Caco-2 (cell line): ENCODE measurements around the gene DLG2. TPM values are rescaled to one million over a fixed set of nuclear protein-coding genes. Genes with fewer than 3 reads are reported as not detected.

Source experiments
- BruUV-seq: library from RNA; stranded (reverse); fragments of 400-500 nt; replicated peaks from 2 replicates; lab custom pipeline; 2021; lab: Mats Ljungman, UMichigan
- CTCF ChIA-PET: fragments of 300-600 bp; sonication (Branson Sonifier 250); formaldehyde crosslinking; loops from one replicate; lab custom pipeline; 2022; ENCODE audit warnings: antibody characterized with exemption; lab: Charles Lee
- POLR2A ChIA-PET: fragments of 300-600 bp; sonication (Branson Sonifier 250); formaldehyde crosslinking; loops from one replicate; lab custom pipeline; 2022; ENCODE audit warnings: antibody characterized with exemption; lab: Charles Lee
- DNase-seq, 2 experiments: peaks; one replicate each; pipeline versions ENCODE4 v3.0.0 to v3.0.0-alpha.2; 2020 to 2022
- H3K27me3 ChIP-seq: replicated peaks from 2 replicates; pipeline ENCODE4 v1.6.0; 2011; ENCODE audit warnings: low read length; ENCODE audit not compliant: control insufficient read depth, insufficient read depth
- H3K36me3 ChIP-seq: 2 replicates; pipeline ENCODE4 v1.5.1; 2011; ENCODE audit warnings: low read length; ENCODE audit not compliant: control insufficient read depth, insufficient read depth
- H3K4me1 ChIP-seq: fragments of 250-450 bp; sonication (Bioruptor Pico); 2 replicates; pipeline ENCODE4 v1.5.1; 2020; ENCODE audit warnings: mild to moderate bottlenecking
- H3K4me3 ChIP-seq: 2 replicates; pipeline ENCODE4 v1.5.1; 2011; ENCODE audit warnings: low read depth, mild to moderate bottlenecking, control low read depth, low read length
- H3K9me3 ChIP-seq: fragments of 250-450 bp; sonication (Bioruptor Pico); 2 replicates; pipeline ENCODE4 v1.5.1; 2020; ENCODE audit warnings: mild to moderate bottlenecking, moderate library complexity
- H3K27ac Mint-ChIP-seq: one replicate; pipeline ENCODE4 v1.8.0; 2022; ENCODE audit warnings: mixed read lengths; ENCODE audit not compliant: unreplicated experiment
- H3K27me3 Mint-ChIP-seq: one replicate; pipeline ENCODE4 v1.8.0; 2022; ENCODE audit warnings: mixed read lengths; ENCODE audit not compliant: insufficient read depth, unreplicated experiment
- H3K36me3 Mint-ChIP-seq: one replicate; pipeline ENCODE4 v1.8.0; 2022; ENCODE audit warnings: mild to moderate bottlenecking, mixed read lengths; ENCODE audit not compliant: insufficient read depth, unreplicated experiment
- H3K4me1 Mint-ChIP-seq: one replicate; pipeline ENCODE4 v1.8.0; 2022; ENCODE audit warnings: low read depth, mixed read lengths; ENCODE audit not compliant: unreplicated experiment
- H3K4me3 Mint-ChIP-seq: one replicate; pipeline ENCODE4 v1.8.0; 2022; ENCODE audit warnings: mild to moderate bottlenecking, moderate library complexity, mixed read lengths; ENCODE audit not compliant: unreplicated experiment
- H3K9me3 Mint-ChIP-seq: one replicate; pipeline ENCODE4 v1.8.0; 2022; ENCODE audit warnings: mixed read lengths; ENCODE audit not compliant: unreplicated experiment
- intact Hi-C: fragments of 100-400 bp; cut with micrococcal nuclease; formaldehyde crosslinking; loops from one replicate; pipeline ENCODE4 v1.10.0; 2022; ENCODE audit not compliant: unreplicated experiment
- total RNA-seq: library from RNA; stranded (reverse); gene quantifications from 2 replicates; pipeline ENCODE4 v1.2.3, GENCODE V29; 2022
- TF ChIP-seq, protein P1 (sequence below), 2 experiments: fragments of 200-600 bp in 1 of 2; IDR thresholded peaks; 1 replicate in 1 of 2; 2 replicates in 1 of 2; pipeline versions ENCODE4 v1.5.1 to v1.8.0; 2011 to 2022; ENCODE audit warnings: antibody characterized with exemption in 1 of 2, control low read depth in 1 of 2, inconsistent platforms in 1 of 2, low read depth in 1 of 2, low read length in 1 of 2, mild to moderate bottlenecking in 1 of 2, moderate library complexity in 1 of 2; ENCODE audit not compliant: insufficient read depth in 1 of 2, severe bottlenecking in 1 of 2, unreplicated experiment in 1 of 2

DLG2 gene
- total RNA-seq, 1 experiment from 2014 or later = 21.6 TPM

DNA sequence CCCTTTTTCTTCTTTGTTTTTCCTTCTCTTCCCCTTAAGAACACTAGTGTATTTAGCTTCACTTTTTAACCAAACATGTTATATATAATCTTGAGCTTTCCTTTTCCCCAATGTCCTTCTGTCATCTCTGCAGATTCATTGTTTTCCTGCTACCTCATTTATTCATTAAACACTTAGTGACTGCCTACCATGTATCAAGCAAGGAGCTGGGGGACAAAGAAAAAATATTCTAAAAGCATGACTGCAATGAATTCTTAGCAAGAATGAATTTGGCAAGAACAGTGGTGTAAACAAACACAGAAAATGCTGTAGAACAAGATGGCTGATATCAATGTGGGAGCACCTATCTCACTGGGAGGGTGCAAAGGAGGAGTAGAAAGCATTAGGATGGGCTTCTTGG, 2094.0 kb downstream of the DLG2 start:
- H3K27ac Mint-ChIP-seq = no peak overlapping the region
- H3K4me3 Mint-ChIP-seq = no peak overlapping the region
- no peaks in the 10 kb centered on the region for H3K9me3 Mint-ChIP-seq
- Histone ChIP-seq H3K4me3 (no peak overlapping the region), H3K36me3 (no peaks in the 10 kb centered on the region), H3K4me1 (no peaks in the 10 kb centered on the region), H3K27me3 (no peaks in the 10 kb centered on the region), H3K9me3 (no peaks in the 10 kb centered on the region; the same call in 1 of the 2 replicates)
- ChIA-PET CTCF (no interaction called here), POLR2A (no interaction called here)
- BruUV-seq = no TSS peak
- TF ChIP-seq, protein P1, sequence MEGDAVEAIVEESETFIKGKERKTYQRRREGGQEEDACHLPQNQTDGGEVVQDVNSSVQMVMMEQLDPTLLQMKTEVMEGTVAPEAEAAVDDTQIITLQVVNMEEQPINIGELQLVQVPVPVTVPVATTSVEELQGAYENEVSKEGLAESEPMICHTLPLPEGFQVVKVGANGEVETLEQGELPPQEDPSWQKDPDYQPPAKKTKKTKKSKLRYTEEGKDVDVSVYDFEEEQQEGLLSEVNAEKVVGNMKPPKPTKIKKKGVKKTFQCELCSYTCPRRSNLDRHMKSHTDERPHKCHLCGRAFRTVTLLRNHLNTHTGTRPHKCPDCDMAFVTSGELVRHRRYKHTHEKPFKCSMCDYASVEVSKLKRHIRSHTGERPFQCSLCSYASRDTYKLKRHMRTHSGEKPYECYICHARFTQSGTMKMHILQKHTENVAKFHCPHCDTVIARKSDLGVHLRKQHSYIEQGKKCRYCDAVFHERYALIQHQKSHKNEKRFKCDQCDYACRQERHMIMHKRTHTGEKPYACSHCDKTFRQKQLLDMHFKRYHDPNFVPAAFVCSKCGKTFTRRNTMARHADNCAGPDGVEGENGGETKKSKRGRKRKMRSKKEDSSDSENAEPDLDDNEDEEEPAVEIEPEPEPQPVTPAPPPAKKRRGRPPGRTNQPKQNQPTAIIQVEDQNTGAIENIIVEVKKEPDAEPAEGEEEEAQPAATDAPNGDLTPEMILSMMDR (IDR thresholded peaks at IDR 0.05; ENCODE audit: insufficient read depth in 1 of 2, low read depth in 1 of 2, low read length in 1 of 2, severe bottlenecking in 1 of 2, unreplicated experiment in 1 of 2) = no peak
- H3K4me1 Mint-ChIP-seq = no peaks in the 10 kb centered on the region
- no peaks in the 10 kb centered on the region for H3K36me3 Mint-ChIP-seq
- DNase-seq = no peak
- intact Hi-C loops = no loop called here
- no peaks in the 10 kb centered on the region for H3K27me3 Mint-ChIP-seq

DNA sequence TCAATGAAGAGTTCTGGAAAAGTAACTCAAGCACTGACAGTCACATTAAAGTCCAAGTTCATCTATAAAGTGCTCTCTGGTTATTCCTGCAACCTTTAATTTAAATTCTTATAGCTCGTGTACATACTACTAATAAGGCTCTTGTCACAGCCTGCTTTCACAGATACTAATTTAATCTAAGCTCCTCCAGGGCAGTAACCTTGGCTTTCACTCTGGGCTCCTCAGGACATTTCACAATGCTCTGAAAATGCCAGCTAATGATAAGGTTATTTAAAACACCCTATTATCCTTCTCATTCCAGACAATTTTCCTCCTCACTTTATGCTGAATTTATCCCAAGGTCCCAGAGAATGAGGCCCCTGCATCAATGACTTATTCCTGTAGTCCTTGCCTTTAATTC, 2098.3 kb downstream of the DLG2 start:
- Mint-ChIP-seq H3K4me1 (no peaks in the 10 kb centered on the region), H3K4me3 (no peak overlapping the region), H3K9me3 (no peaks in the 10 kb centered on the region), H3K27me3 (no peaks in the 10 kb centered on the region), H3K27ac (no peak overlapping the region), H3K36me3 (no peaks in the 10 kb centered on the region)
- ChIA-PET POLR2A (no interaction called here), CTCF (no interaction called here)
- TF ChIP-seq, protein P1 (IDR thresholded peaks at IDR 0.05; ENCODE audit: insufficient read depth in 1 of 2, low read depth in 1 of 2, low read length in 1 of 2, severe bottlenecking in 1 of 2, unreplicated experiment in 1 of 2) = no peak
- H3K4me3 ChIP-seq = no peak overlapping the region
- no TSS peak for BruUV-seq
- intact Hi-C loops = no loop called here
- DNase-seq = no peak
- H3K4me1 ChIP-seq = no peaks in the 10 kb centered on the region
- H3K9me3 ChIP-seq = no peaks in the 10 kb centered on the region; the same call in 1 of the 2 replicates
- no peaks in the 10 kb centered on the region for H3K27me3 ChIP-seq
- H3K36me3 ChIP-seq = no peaks in the 10 kb centered on the region

DNA sequence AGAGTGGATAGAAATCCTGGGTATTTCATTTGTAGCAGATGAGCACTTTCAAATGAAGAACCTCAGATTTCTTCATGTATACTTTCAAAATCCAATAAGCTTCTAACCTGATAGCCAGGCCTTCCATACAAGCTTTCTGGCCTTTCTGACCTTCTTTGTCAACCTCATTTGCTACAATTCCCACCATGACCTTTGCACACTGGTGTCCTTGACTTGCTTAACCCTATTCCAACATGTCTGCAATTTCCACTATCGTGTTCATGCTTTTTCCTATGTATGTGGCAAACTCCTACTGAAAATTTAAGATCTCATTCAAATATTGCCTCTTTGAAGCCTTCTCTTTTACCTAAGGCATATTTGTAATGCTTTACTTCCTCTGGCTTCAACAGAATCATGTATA, 2098.9 kb downstream of the DLG2 start:
- H3K27me3 ChIP-seq = no peaks in the 10 kb centered on the region
- H3K4me1 ChIP-seq = no peaks in the 10 kb centered on the region
- H3K4me1 Mint-ChIP-seq = no peaks in the 10 kb centered on the region
- no peaks in the 10 kb centered on the region for H3K36me3 ChIP-seq
- TF ChIP-seq, protein P1 (IDR thresholded peaks at IDR 0.05; ENCODE audit: insufficient read depth in 1 of 2, low read depth in 1 of 2, low read length in 1 of 2, severe bottlenecking in 1 of 2, unreplicated experiment in 1 of 2) = no peak
- intact Hi-C loops = no loop called here
- H3K9me3 Mint-ChIP-seq = no peaks in the 10 kb centered on the region
- CTCF ChIA-PET = no interaction called here
- no peak overlapping the region for H3K4me3 ChIP-seq
- no TSS peak for BruUV-seq
- no peak for DNase-seq
- no peaks in the 10 kb centered on the region for H3K27me3 Mint-ChIP-seq
- H3K27ac Mint-ChIP-seq = no peak overlapping the region
- POLR2A ChIA-PET = no interaction called here
- no peaks in the 10 kb centered on the region for H3K36me3 Mint-ChIP-seq
- H3K4me3 Mint-ChIP-seq = no peak overlapping the region
- H3K9me3 ChIP-seq = no peaks in the 10 kb centered on the region; the same call in 1 of the 2 replicates
